Mesenchymal stem cell (in vitro differentiated cells and primary cell): ENCODE measurements around the gene KNTC1.

Experiments
- DNase-seq: peaks from one replicate; pipeline ENCODE4 v3.0.0-alpha.2; 2013
- H2AFZ ChIP-seq: one replicate; pipeline ENCODE4 v1.6.1; 2013; ENCODE audit warnings: low read depth, mild to moderate bottlenecking, control low read depth, inconsistent platforms, low read length, moderate library complexity
- H2AK5ac ChIP-seq: 2 replicates; pipeline ENCODE4 v1.6.1; 2013; ENCODE audit warnings: low read length, moderate library complexity, mild to moderate bottlenecking, inconsistent platforms; ENCODE audit not compliant: severe bottlenecking
- H2BK120ac ChIP-seq: one replicate; pipeline ENCODE4 v1.6.1; 2013; ENCODE audit warnings: low read depth, mild to moderate bottlenecking, inconsistent platforms, low read length, moderate library complexity
- H2BK12ac ChIP-seq, 2 experiments: one replicate each; pipeline ENCODE4 v1.6.1; 2013; ENCODE audit warnings: inconsistent platforms in 2 of 2, low read length in 2 of 2, mild to moderate bottlenecking in 2 of 2, moderate library complexity in 2 of 2, control low read depth in 1 of 2
- H2BK15ac ChIP-seq: one replicate; pipeline ENCODE4 v1.6.1; 2013; ENCODE audit warnings: mild to moderate bottlenecking, low read depth, inconsistent platforms; ENCODE audit not compliant: poor library complexity, severe bottlenecking
- H2BK5ac ChIP-seq: 2 replicates; pipeline ENCODE4 v1.6.1; 2013; ENCODE audit warnings: low read depth, mild to moderate bottlenecking, low read length, control low read depth, inconsistent platforms; ENCODE audit not compliant: poor library complexity, severe bottlenecking
- H3K14ac ChIP-seq, 2 experiments: one replicate each; pipeline ENCODE4 v1.6.1; 2013; ENCODE audit warnings: inconsistent platforms in 2 of 2, low read length in 2 of 2, control low read depth in 1 of 2, mild to moderate bottlenecking in 1 of 2, moderate library complexity in 1 of 2
- H3K18ac ChIP-seq, 2 experiments: one replicate each; pipeline ENCODE4 v1.6.1; 2013; ENCODE audit warnings: inconsistent platforms in 2 of 2, low read length in 2 of 2, control low read depth in 1 of 2, low read depth in 1 of 2, mild to moderate bottlenecking in 1 of 2
- H3K23ac ChIP-seq, 2 experiments: one replicate each; pipeline ENCODE4 v1.6.1; 2013; ENCODE audit warnings: inconsistent platforms in 2 of 2, low read length in 2 of 2, mild to moderate bottlenecking in 2 of 2, moderate library complexity in 2 of 2, control low read depth in 1 of 2
- H3K27ac ChIP-seq: 2 replicates; pipeline ENCODE4 v1.5.1; 2013; ENCODE audit warnings: mild to moderate bottlenecking, moderate library complexity, low read length, control low read depth, inconsistent platforms; ENCODE audit not compliant: poor library complexity, severe bottlenecking
- H3K27me3 ChIP-seq, 2 experiments: 2 replicates each; pipeline versions ENCODE4 v1.6.1 to v1.7.0; 2013; ENCODE audit warnings: low read length in 2 of 2, mild to moderate bottlenecking in 2 of 2, moderate library complexity in 2 of 2, control low read depth in 1 of 2, inconsistent platforms in 1 of 2; ENCODE audit not compliant: control insufficient read depth in 1 of 2, insufficient read depth in 1 of 2
- H3K36me3 ChIP-seq, 2 experiments: 2 replicates each; pipeline versions ENCODE4 v1.6.1 to v1.7.0; 2013; ENCODE audit warnings: low read length in 2 of 2, control low read depth in 1 of 2, inconsistent platforms in 1 of 2, low read depth in 1 of 2, mild to moderate bottlenecking in 1 of 2; ENCODE audit not compliant: insufficient read depth in 2 of 2, control insufficient read depth in 1 of 2
- H3K4ac ChIP-seq, 2 experiments: one replicate each; pipeline ENCODE4 v1.6.1; 2013; ENCODE audit warnings: inconsistent platforms in 2 of 2, low read length in 2 of 2, mild to moderate bottlenecking in 2 of 2, moderate library complexity in 2 of 2, control low read depth in 1 of 2, low read depth in 1 of 2
- H3K4me1 ChIP-seq: 2 replicates; pipeline ENCODE4 v1.6.1; 2013; ENCODE audit warnings: low read depth, low read length, control low read depth; ENCODE audit not compliant: control insufficient read depth, insufficient read depth
- H3K4me2 ChIP-seq: 2 replicates; pipeline ENCODE4 v1.6.1; 2013; ENCODE audit warnings: low read length, mild to moderate bottlenecking, inconsistent platforms; ENCODE audit not compliant: poor library complexity, severe bottlenecking
- H3K4me3 ChIP-seq, 2 experiments: 2 replicates each; pipeline versions ENCODE4 v1.5.1 to v1.7.0; 2013; ENCODE audit warnings: low read length in 2 of 2, mild to moderate bottlenecking in 2 of 2, control low read depth in 1 of 2, low read depth in 1 of 2; ENCODE audit not compliant: insufficient read depth in 1 of 2
- H3K79me1 ChIP-seq: replicated peaks from 2 replicates; pipeline ENCODE4 v1.6.1; 2013; ENCODE audit warnings: mild to moderate bottlenecking, control low read depth, low read length, inconsistent platforms; ENCODE audit not compliant: poor library complexity, severe bottlenecking
- H3K9ac ChIP-seq: 2 replicates; pipeline ENCODE4 v1.7.0; 2013; ENCODE audit warnings: mild to moderate bottlenecking, low read length, moderate library complexity
- H3K9me3 ChIP-seq: 2 replicates; pipeline ENCODE4 v1.7.0; 2013; ENCODE audit warnings: mild to moderate bottlenecking, low read length; ENCODE audit not compliant: control insufficient read depth
- H4K8ac ChIP-seq: one replicate; pipeline ENCODE4 v1.6.1; 2013; ENCODE audit warnings: inconsistent platforms, mild to moderate bottlenecking, low read length, moderate library complexity
- H4K91ac ChIP-seq: one replicate; pipeline ENCODE4 v1.6.1; 2013; ENCODE audit warnings: mild to moderate bottlenecking, low read length, inconsistent platforms
- WGBS: methylation state at CpG from one replicate; pipeline ENCODE4 v1.1.7; 2013; ENCODE audit warnings: mixed read lengths; 5-methylcytosine and 5-hydroxymethylcytosine counted together

Gene KNTC1

DNA sequence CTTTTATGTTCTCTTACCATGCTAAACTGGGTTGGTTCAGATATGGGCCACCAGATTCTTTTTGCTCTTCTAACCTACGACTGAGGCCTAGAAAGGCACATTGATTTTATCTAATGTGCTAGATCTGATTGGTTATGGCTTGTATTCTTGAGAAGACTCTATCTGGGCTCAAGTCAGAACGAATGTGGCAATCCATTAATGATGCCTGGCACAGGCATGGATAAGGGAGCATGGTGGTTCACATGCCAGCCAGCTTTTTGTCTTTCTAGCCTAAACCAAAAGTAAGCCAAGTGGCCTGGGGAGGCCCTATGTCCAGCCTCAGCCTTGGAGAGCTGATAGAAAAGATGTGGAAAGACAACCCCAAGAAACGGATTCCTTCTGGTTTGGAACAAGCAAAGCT lies 82.7 kb downstream of the KNTC1 start:
- Histone ChIP-seq H3K36me3 (peaks cover 6 to 47% of the 10 kb centered on the region in 2 experiments), H3K4ac (no peak overlapping the region), H3K4me2 (no peak overlapping the region), H2BK120ac (no peak overlapping the region), H4K91ac (no peak overlapping the region), H3K79me1 (peaks cover 4% of the 10 kb centered on the region), H3K18ac (no peak overlapping the region), H3K9me3 (no peaks in the 10 kb centered on the region), H2BK15ac (no peak overlapping the region), H2BK12ac (no peak overlapping the region), H2BK5ac (no peak overlapping the region), H3K4me1 (no peaks in the 10 kb centered on the region), H3K4me3 (no peak overlapping the region), H3K9ac (no peak overlapping the region), H3K23ac (no peak overlapping the region), H3K27me3 (no peaks in the 10 kb centered on the region), H2AFZ (no peak overlapping the region), H3K27ac (no peak overlapping the region), H3K14ac (no peak overlapping the region), H2AK5ac (no peak overlapping the region), H4K8ac (no peak overlapping the region)
- 94% methylated on average over 3 of the region's 3 CpGs for WGBS
- DNase-seq: no peak

- H3K23ac ChIP-seq: no peak overlapping the region
- no peak overlapping the region for H3K27ac ChIP-seq
- 87% methylated on average over 4 of the region's 5 CpGs for WGBS
- no peaks in the 10 kb centered on the region for H3K4me1 ChIP-seq
- H2BK12ac ChIP-seq: no peak overlapping the region
- no peak overlapping the region for H2BK5ac ChIP-seq
- peaks cover 6 to 42% of the 10 kb centered on the region in 2 experiments for H3K36me3 ChIP-seq
- H2BK15ac ChIP-seq: no peak overlapping the region
- no peak overlapping the region for H3K18ac ChIP-seq
- H3K9me3 ChIP-seq: no peaks in the 10 kb centered on the region
- H2AK5ac ChIP-seq: no peak overlapping the region
- no peak overlapping the region for H3K4me3 ChIP-seq
- no peak overlapping the region for H3K14ac ChIP-seq
- no peak overlapping the region for H3K4me2 ChIP-seq
- H4K8ac ChIP-seq: no peak overlapping the region
- H4K91ac ChIP-seq: no peak overlapping the region
- H2AFZ ChIP-seq: no peak overlapping the region
- peaks cover 4% of the 10 kb centered on the region for H3K79me1 ChIP-seq
- no peak overlapping the region for H2BK120ac ChIP-seq
- DNase-seq: no peak
- H3K27me3 ChIP-seq: no peaks in the 10 kb centered on the region
- H3K9ac ChIP-seq: no peak overlapping the region
- H3K4ac ChIP-seq: no peak overlapping the region
Measured at GRCh38 chr12:122610207-122610606, 83.2 kb downstream of the KNTC1 start.

DNA sequence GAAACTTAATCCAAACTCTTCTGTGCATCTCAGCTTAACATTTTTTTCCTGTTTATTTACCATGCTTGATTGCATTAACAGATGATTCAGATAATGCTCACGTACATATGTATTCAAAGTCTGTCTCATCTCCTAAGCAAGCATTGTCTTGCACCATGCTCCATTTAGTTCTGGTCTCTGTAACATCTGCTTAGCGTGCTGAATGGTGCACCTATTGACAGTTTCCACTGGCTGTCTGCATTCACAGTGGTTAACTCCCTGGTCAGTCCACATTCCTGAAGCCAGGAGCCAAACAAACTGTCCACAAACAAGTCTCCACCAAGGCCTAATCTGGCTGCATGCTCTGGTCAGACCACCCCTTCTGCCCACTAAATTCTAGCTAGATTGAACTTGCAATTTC lies 83.9 kb downstream of the KNTC1 start:
- peak; percentile 49 for DNase-seq
- H2BK12ac ChIP-seq: no peak overlapping the region
- H3K14ac ChIP-seq: no peak overlapping the region
- H4K91ac ChIP-seq: no peak overlapping the region
- H3K36me3 ChIP-seq: peaks cover under 1 to 41% of the 10 kb centered on the region in 2 experiments
- H3K9ac ChIP-seq: no peak overlapping the region
- no peak overlapping the region for H3K18ac ChIP-seq
- no peak overlapping the region for H2BK120ac ChIP-seq
- no peaks in the 10 kb centered on the region for H3K9me3 ChIP-seq
- H3K79me1 ChIP-seq: peaks cover 4% of the 10 kb centered on the region
- H2AFZ ChIP-seq: no peak overlapping the region
- H3K27ac ChIP-seq: no peak overlapping the region
- no peak overlapping the region for H2AK5ac ChIP-seq
- H2BK5ac ChIP-seq: no peak overlapping the region
- H3K4ac ChIP-seq: no peak overlapping the region
- H3K23ac ChIP-seq: no peak overlapping the region
- H2BK15ac ChIP-seq: no peak overlapping the region
- H3K4me2 ChIP-seq: no peak overlapping the region
- H3K4me3 ChIP-seq: no peak overlapping the region
- H4K8ac ChIP-seq: no peak overlapping the region
- no peaks in the 10 kb centered on the region for H3K27me3 ChIP-seq
- WGBS: 93% methylated on average over 2 of the region's 2 CpGs
- no peaks in the 10 kb centered on the region for H3K4me1 ChIP-seq

GRCh38 chr12:122614839-122615238 lies 87.8 kb downstream of the KNTC1 start:
- H2BK12ac ChIP-seq: no peak overlapping the region
- H3K36me3 ChIP-seq: peaks cover 0 to 40% of the 10 kb centered on the region in 2 experiments
- H3K4me3 ChIP-seq: no peak overlapping the region
- peak; percentile 13 for DNase-seq
- H4K8ac ChIP-seq: no peak overlapping the region
- no peak overlapping the region for H3K4me2 ChIP-seq
- no peaks in the 10 kb centered on the region for H3K4me1 ChIP-seq
- no peak overlapping the region for H2BK120ac ChIP-seq
- H3K9ac ChIP-seq: no peak overlapping the region
- H3K27me3 ChIP-seq: no peaks in the 10 kb centered on the region
- H2AFZ ChIP-seq: no peak overlapping the region
- no peak overlapping the region for H3K27ac ChIP-seq
- no peak overlapping the region for H3K4ac ChIP-seq
- H2AK5ac ChIP-seq: no peak overlapping the region
- H2BK15ac ChIP-seq: no peak overlapping the region
- H3K9me3 ChIP-seq: no peaks in the 10 kb centered on the region
- no peak overlapping the region for H3K23ac ChIP-seq
- H3K14ac ChIP-seq: no peak overlapping the region
- H2BK5ac ChIP-seq: no peak overlapping the region
- peaks cover 2% of the 10 kb centered on the region for H3K79me1 ChIP-seq
- 100% methylated on average over 1 of the region's 1 CpG for WGBS
- H3K18ac ChIP-seq: no peak overlapping the region
- H4K91ac ChIP-seq: no peak overlapping the region
